CD4-positive, alpha-beta T cell treated with Interleukin-15 for 4 hours (primary cell): ENCODE results near the gene CEP20.
"Not testable (repeated sequence)": the region's sequence is repeated elsewhere in the genome, so short reads cannot be mapped to it uniquely, and the experiment has no call there.

ENCODE experiments used
- DNase-seq: peaks from one replicate; pipeline ENCODE4 v3.0.0-alpha.2; 2020; ENCODE audit warnings: low spot score

CEP20 gene

GRCh38 chr16:15857724-15858560, 30.5 kb downstream of the CEP20 start:
- no peak for DNase-seq

GRCh38 chr16:15856901-15857698, 31.3 kb downstream of the CEP20 start, which contains the start of gene MYH11:
MYH11 (minus strand) TSS chr16:15857028; CDS start chr16:15838252, 18,776 bp downstream.
- no peak for DNase-seq

GRCh38 chr16:15856182-15856581, 32.2 kb downstream of the CEP20 start:
- DNase-seq, result no peak

- no peak for DNase-seq
Measured at GRCh38 chr16:15855704-15856003, 32.7 kb downstream of the CEP20 start.

GRCh38 chr16:15854906-15855703, 33.3 kb downstream of the CEP20 start:
- no peak for DNase-seq

- no peak for DNase-seq
Measured at GRCh38 chr16:15854061-15854460, 34.3 kb downstream of the CEP20 start.

- no peak for DNase-seq
Measured at GRCh38 chr16:15853021-15853420, 35.4 kb downstream of the CEP20 start.

GRCh38 chr16:15850555-15850954, 37.8 kb downstream of the CEP20 start:
- DNase-seq, result not testable (repeated sequence)

- DNase-seq, result no peak
Measured at GRCh38 chr16:15849209-15849981, 39.0 kb downstream of the CEP20 start.

- DNase-seq, result no peak
Measured at GRCh38 chr16:15847611-15848175, 40.7 kb downstream of the CEP20 start.

- no peak for DNase-seq
Measured at GRCh38 chr16:15846510-15846909, 41.9 kb downstream of the CEP20 start.

GRCh38 chr16:15843635-15844279, 44.6 kb downstream of the CEP20 start:
- DNase-seq, result no peak

- DNase-seq, result not testable (repeated sequence)
Measured at GRCh38 chr16:15839204-15839603, 49.2 kb downstream of the CEP20 start.

GRCh38 chr16:15837761-15838160, 50.6 kb downstream of the CEP20 start:
- DNase-seq, result no peak

GRCh38 chr16:15836965-15837611, 51.3 kb downstream of the CEP20 start:
- no peak for DNase-seq

- no peak for DNase-seq
Measured at GRCh38 chr16:15836074-15836473, 52.3 kb downstream of the CEP20 start.

- no peak for DNase-seq
Measured at GRCh38 chr16:15835136-15835878, 53.1 kb downstream of the CEP20 start.

- no peak for DNase-seq
Measured at GRCh38 chr16:15834502-15834901, 53.9 kb downstream of the CEP20 start.

GRCh38 chr16:15833541-15833940, 54.9 kb downstream of the CEP20 start:
- no peak for DNase-seq

- DNase-seq, result no peak
Measured at GRCh38 chr16:15832241-15832640, 56.2 kb downstream of the CEP20 start.
